ENCODE data around the gene KRTAP12-3. TPM values are rescaled to one million over a fixed set of nuclear protein-coding genes. Genes with fewer than 3 reads are reported as not detected.

KRTAP12-3 gene
- total and polyA plus RNA-seq, 4 donors = not detected

- H3K9me3 ChIP-seq (ENCODE audit: control insufficient read depth in 4 of 4, low read length in 3 of 4) = peaks cover 0 to 5% (median 0%) of the 10 kb centered on the region in 4 donors
- no peaks in the 10 kb centered on the region for H3K36me3 ChIP-seq (ENCODE audit: control insufficient read depth in 4 of 4, insufficient read depth in 3 of 4, low read depth in 1 of 4, low read length in 3 of 4)
- H3K4me1 ChIP-seq (ENCODE audit: control insufficient read depth in 4 of 4, insufficient read depth in 4 of 4, low read length in 3 of 4) = no peaks in the 10 kb centered on the region
- H3K27me3 ChIP-seq (ENCODE audit: control insufficient read depth in 4 of 4, insufficient read depth in 4 of 4, low read length in 3 of 4) = no peaks in the 10 kb centered on the region
- no peak for TF ChIP-seq FOXA1 (IDR thresholded peaks at IDR 0.05)
- TF ChIP-seq RXRA (IDR thresholded peaks at IDR 0.05) = no peak
- no peak for TF ChIP-seq ZBTB33 (IDR thresholded peaks at IDR 0.05)
- no peak for TF ChIP-seq SP1 (IDR thresholded peaks at IDR 0.05)
- TF ChIP-seq CTCF (IDR thresholded peaks at IDR 0.05; ENCODE audit: low read depth, low read length, missing input control) = no peak
- TF ChIP-seq RAD21 (IDR thresholded peaks at IDR 0.05) = no peak
- TF ChIP-seq HNF4A (conservative IDR thresholded peaks at IDR 0.05) = no peak
- TF ChIP-seq REST (IDR thresholded peaks at IDR 0.05) = no peak
- TF ChIP-seq JUND (IDR thresholded peaks at IDR 0.05) = no peak
- no peak for TF ChIP-seq EGR1 (IDR thresholded peaks at IDR 0.05; ENCODE audit: low read depth in 2 of 2)
- TF ChIP-seq TAF1 (conservative IDR thresholded peaks at IDR 0.05) = no peak
- no peak for TF ChIP-seq NR2F2 (IDR thresholded peaks at IDR 0.05)
- TF ChIP-seq YY1 (IDR thresholded peaks at IDR 0.05) = no peak
- no peak for TF ChIP-seq FOXA2 (IDR thresholded peaks at IDR 0.05)
- no peak for TF ChIP-seq ATF3 (IDR thresholded peaks at IDR 0.05)
- no peak for TF ChIP-seq MAX (IDR thresholded peaks at IDR 0.05)
- H3K27ac ChIP-seq (ENCODE audit: low read depth in 1 of 2, low read length in 2 of 2) = no peak overlapping the region
- WGBS = 79% methylated on average over 5 of the region's 5 CpGs
- DNase-seq (ENCODE audit: low spot score) = no peak
- H3K9ac ChIP-seq (ENCODE audit: low read depth in 1 of 2, low read length in 2 of 2) = no peak overlapping the region
- H3K4me3 ChIP-seq (ENCODE audit: low read depth in 1 of 3, low read length in 3 of 3) = no peak overlapping the region
Observed at GRCh38 chr21:44658541-44658910, 794 bp downstream of the KRTAP12-3 start.

All from liver (tissue), 9 donors.